ENCODE measurements around the gene GALNT7. TPM values are rescaled to one million over a fixed set of nuclear protein-coding genes. Genes with fewer than 3 reads are reported as not detected.
A peak's percentile ranks its signal among the peaks of the same experiment; 100 is the strongest.

Gene GALNT7
- total and polyA plus RNA-seq, 7 donors, result 0.69 to 3.2 (median 1.6) TPM

GRCh38 chr4:173293663-173294062 lies 125.1 kb downstream of the GALNT7 start:
- Histone ChIP-seq H3K36me3 (ENCODE audit: insufficient read depth in 1 of 2, low read depth in 1 of 2) (no peaks in the 10 kb centered on the region), H3K4me1 (no peaks in the 10 kb centered on the region), H3K9me3 (no peaks in the 10 kb centered on the region), H3K27me3 (ENCODE audit: insufficient read depth in 3 of 3, low read length in 2 of 3) (no peaks in the 10 kb centered on the region), H3K27ac (no peak overlapping the region), H3K4me3 (no peak overlapping the region)
- DNase-seq (no peak), ATAC-seq (no peak)
- intact Hi-C loops (cut with DNase I), result no loop called here
- TF ChIP-seq, protein P1, sequence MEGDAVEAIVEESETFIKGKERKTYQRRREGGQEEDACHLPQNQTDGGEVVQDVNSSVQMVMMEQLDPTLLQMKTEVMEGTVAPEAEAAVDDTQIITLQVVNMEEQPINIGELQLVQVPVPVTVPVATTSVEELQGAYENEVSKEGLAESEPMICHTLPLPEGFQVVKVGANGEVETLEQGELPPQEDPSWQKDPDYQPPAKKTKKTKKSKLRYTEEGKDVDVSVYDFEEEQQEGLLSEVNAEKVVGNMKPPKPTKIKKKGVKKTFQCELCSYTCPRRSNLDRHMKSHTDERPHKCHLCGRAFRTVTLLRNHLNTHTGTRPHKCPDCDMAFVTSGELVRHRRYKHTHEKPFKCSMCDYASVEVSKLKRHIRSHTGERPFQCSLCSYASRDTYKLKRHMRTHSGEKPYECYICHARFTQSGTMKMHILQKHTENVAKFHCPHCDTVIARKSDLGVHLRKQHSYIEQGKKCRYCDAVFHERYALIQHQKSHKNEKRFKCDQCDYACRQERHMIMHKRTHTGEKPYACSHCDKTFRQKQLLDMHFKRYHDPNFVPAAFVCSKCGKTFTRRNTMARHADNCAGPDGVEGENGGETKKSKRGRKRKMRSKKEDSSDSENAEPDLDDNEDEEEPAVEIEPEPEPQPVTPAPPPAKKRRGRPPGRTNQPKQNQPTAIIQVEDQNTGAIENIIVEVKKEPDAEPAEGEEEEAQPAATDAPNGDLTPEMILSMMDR (IDR thresholded peaks at IDR 0.05), result no peak
- 67 to 77% (median 72%) methylated on average over 7 of the region's 7 CpGs for WGBS, 3 donors

DNA sequence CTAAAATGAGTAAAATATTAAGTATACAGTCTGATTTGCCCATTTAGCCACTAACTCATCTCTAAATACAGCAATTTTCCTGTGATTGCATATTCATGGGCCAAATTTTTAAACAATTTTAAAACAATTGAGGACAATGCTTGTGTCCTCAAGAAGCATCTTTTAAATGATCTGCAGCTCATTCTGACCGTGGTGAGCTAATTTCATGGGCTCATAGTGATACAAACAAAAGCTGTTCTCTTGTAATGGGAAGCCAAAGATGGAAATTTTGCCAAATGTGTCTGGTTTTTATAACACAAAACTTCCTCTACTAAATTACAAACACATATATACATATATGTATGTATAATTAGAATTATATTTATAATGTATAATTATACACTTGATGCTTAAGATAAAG lies 125.8 kb downstream of the GALNT7 start:
- H3K9me3 ChIP-seq, result no peaks in the 10 kb centered on the region
- intact Hi-C loops (cut with DNase I), result no loop called here
- no peaks in the 10 kb centered on the region for H3K27me3 ChIP-seq (ENCODE audit: insufficient read depth in 3 of 3, low read length in 2 of 3)
- TF ChIP-seq, protein P1 (IDR thresholded peaks at IDR 0.05), result no peak
- no peaks in the 10 kb centered on the region for H3K36me3 ChIP-seq (ENCODE audit: insufficient read depth in 1 of 2, low read depth in 1 of 2)
- no peak overlapping the region for H3K27ac ChIP-seq
- H3K4me3 ChIP-seq, result no peak overlapping the region
- no peaks in the 10 kb centered on the region for H3K4me1 ChIP-seq
- DNase-seq (no peak), ATAC-seq (no peak)
- 33 to 52% (median 35%) methylated on average over 1 of the region's 1 CpG for WGBS, 3 donors

DNA sequence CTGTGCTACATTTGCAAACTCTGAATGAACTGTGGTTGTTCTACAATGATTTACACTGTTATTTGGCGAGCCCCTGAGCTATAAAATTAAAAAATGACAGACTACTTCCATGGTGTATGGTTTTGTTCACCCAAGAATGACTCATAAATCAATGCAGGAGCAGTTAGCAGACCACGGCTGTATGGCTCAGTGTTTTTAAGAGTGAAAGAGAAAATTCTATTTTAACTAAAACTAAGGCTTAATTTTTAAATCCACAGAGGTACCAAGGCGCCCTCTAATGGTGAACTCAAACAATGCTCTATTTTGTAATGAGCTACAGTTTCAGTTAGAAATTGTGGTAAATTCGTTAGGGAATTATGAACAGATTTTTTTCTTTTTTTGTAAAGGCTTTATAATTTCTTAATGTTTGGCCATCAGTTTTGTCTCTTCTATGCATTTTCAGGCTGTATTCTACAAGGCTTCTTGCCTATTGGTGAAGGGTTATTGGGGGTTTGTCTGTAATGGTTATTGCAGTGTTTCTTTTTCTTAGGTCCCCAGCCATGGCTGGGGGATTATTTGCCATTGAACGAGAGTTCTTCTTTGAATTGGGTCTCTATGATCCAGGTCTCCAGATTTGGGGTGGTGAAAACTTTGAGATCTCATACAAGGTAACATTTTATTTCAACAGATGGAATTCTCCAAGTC lies 133.0 kb downstream of the GALNT7 start:
- peaks cover 5% of the 10 kb centered on the region for H3K9me3 ChIP-seq
- WGBS, 3 donors, result 36 to 46% (median 37%) methylated on average over 5 of the region's 5 CpGs
- H3K4me1 ChIP-seq, result no peaks in the 10 kb centered on the region
- no peaks in the 10 kb centered on the region for H3K27me3 ChIP-seq (ENCODE audit: insufficient read depth in 3 of 3, low read length in 2 of 3)
- H3K4me3 ChIP-seq, result no peak overlapping the region
- intact Hi-C loops (cut with DNase I), result loop anchor here (2.0 to 5.0 kb wide), 2 partner anchors 287 to 289 kb away; no protein-coding TSS in a partner anchor
- ATAC-seq (no peak), DNase-seq (no peak)
- TF ChIP-seq, protein P1 (IDR thresholded peaks at IDR 0.05), result peak; percentile 66
- H3K36me3 ChIP-seq (ENCODE audit: insufficient read depth in 1 of 2, low read depth in 1 of 2), result no peaks in the 10 kb centered on the region
- H3K27ac ChIP-seq, result no peak overlapping the region

DNA sequence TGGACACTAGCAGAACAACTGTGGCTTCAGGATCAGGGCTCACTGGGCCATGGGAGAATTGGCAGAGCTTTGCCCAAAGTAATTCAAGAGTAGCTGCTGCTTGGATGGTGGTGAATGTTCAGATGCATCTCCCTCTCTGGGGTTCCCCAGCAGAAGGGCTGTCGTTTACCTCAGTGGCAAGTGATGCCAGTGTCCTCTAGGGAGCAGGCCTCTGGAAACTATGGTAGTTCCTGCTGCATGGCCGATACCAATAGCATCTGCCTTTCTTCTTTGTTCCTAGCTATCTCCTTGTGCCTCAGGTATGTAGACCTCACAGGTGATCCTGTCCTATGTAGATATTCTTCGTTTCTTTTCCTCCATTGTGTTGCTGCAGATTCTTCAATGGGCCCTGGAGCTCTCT lies 139.2 kb downstream of the GALNT7 start:
- H3K4me3 ChIP-seq, result no peak overlapping the region
- 85 to 94% (median 89%) methylated on average over 3 of the region's 3 CpGs for WGBS, 3 donors
- ATAC-seq, result no peak
- H3K9me3 ChIP-seq, result peaks cover 5% of the 10 kb centered on the region
- H3K36me3 ChIP-seq (ENCODE audit: insufficient read depth in 1 of 2, low read depth in 1 of 2), result no peaks in the 10 kb centered on the region
- H3K4me1 ChIP-seq, result no peaks in the 10 kb centered on the region
- no peak for DNase-seq
- TF ChIP-seq, protein P1 (IDR thresholded peaks at IDR 0.05), result no peak
- H3K27ac ChIP-seq, result no peak overlapping the region
- H3K27me3 ChIP-seq (ENCODE audit: insufficient read depth in 3 of 3, low read length in 2 of 3), result no peaks in the 10 kb centered on the region
- intact Hi-C loops (cut with DNase I), result no loop called here

GRCh38 chr4:173311368-173311767 lies 142.8 kb downstream of the GALNT7 start:
- intact Hi-C loops (cut with DNase I), result loop anchor here in 1 of 2 donors (10.0 kb wide), 1 partner anchor 183 kb away; no protein-coding TSS in a partner anchor
- Histone ChIP-seq H3K36me3 (ENCODE audit: insufficient read depth in 1 of 2, low read depth in 1 of 2) (peaks cover 0 to 4% of the 10 kb centered on the region in 2 donors), H3K27ac (no peak overlapping the region), H3K9me3 (no peaks in the 10 kb centered on the region), H3K4me1 (no peaks in the 10 kb centered on the region), H3K27me3 (ENCODE audit: insufficient read depth in 3 of 3, low read length in 2 of 3) (no peaks in the 10 kb centered on the region), H3K4me3 (no peak overlapping the region)
- no peak for ATAC-seq
- no peak for DNase-seq
- TF ChIP-seq, protein P1 (IDR thresholded peaks at IDR 0.05), result no peak
- WGBS, 3 donors, result 82 to 86% (median 86%) methylated on average over 4 of the region's 4 CpGs

Data from psoas muscle (tissue), 8 donors.